GM10266 (cell line): ENCODE data around the gene PHF21B.

ENCODE experiments used
- DNase-seq: peaks from one replicate; pipeline ENCODE4 v3.0.0; 2012; ENCODE audit errors: extremely low spot score
- TF ChIP-seq, protein P1 (sequence below): IDR thresholded peaks from 2 replicates; pipeline ENCODE4 v1.5.1; 2012; ENCODE audit warnings: mild to moderate bottlenecking, low read depth; ENCODE audit not compliant: control insufficient read depth, insufficient read depth; ENCODE audit errors: missing control alignments

The PHF21B gene

GRCh38 chr22:44920183-44920582 lies 89.6 kb downstream of the PHF21B start:
- no peak for DNase-seq
- TF ChIP-seq, protein P1, sequence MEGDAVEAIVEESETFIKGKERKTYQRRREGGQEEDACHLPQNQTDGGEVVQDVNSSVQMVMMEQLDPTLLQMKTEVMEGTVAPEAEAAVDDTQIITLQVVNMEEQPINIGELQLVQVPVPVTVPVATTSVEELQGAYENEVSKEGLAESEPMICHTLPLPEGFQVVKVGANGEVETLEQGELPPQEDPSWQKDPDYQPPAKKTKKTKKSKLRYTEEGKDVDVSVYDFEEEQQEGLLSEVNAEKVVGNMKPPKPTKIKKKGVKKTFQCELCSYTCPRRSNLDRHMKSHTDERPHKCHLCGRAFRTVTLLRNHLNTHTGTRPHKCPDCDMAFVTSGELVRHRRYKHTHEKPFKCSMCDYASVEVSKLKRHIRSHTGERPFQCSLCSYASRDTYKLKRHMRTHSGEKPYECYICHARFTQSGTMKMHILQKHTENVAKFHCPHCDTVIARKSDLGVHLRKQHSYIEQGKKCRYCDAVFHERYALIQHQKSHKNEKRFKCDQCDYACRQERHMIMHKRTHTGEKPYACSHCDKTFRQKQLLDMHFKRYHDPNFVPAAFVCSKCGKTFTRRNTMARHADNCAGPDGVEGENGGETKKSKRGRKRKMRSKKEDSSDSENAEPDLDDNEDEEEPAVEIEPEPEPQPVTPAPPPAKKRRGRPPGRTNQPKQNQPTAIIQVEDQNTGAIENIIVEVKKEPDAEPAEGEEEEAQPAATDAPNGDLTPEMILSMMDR = no peak

DNA sequence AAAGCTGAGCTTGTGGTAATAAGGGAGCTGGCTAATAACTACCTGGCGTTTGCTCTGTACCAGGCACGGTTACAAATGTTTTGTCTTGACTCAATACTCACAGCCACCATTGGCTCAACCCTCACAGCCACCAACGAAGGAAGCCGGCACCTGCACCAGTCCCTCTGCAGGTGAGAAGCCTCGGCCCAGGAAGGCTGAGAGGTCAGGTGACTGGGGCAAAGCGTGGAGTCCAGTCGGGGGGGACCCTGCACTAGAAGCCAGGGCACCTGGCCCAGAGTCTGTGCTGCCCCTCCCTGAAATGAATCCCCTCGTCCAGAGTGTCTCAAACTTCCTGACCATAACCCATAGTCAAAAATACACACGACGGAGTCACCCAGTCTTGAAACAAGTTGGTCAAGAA lies 90.1 kb downstream of the PHF21B start:
- no peak for DNase-seq
- TF ChIP-seq, protein P1 = no peak

DNA sequence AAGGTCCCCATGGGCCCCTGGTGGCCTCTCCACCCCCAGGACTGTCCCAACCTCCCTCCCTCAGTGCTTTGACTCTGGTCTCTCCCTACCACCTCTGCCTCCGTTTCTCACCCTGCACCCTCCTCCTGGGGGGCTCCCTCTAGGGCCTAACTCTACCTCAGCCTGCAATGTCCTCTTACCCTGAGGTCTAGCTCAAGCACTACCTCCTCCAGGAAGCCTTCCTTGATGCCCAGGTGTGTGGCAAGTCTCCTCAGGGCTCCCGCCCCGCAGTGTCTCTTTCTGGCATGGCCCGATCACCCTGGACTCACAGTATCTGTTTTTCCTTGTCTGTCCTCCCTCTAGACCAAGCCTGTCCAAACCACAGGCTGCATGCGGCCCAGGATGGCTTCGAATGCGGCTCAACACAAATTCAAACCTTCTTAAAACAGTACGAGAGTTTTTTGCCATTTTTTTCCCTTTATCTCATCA lies 90.8 kb downstream of the PHF21B start:
- DNase-seq = no peak
- TF ChIP-seq, protein P1 = no peak

DNA sequence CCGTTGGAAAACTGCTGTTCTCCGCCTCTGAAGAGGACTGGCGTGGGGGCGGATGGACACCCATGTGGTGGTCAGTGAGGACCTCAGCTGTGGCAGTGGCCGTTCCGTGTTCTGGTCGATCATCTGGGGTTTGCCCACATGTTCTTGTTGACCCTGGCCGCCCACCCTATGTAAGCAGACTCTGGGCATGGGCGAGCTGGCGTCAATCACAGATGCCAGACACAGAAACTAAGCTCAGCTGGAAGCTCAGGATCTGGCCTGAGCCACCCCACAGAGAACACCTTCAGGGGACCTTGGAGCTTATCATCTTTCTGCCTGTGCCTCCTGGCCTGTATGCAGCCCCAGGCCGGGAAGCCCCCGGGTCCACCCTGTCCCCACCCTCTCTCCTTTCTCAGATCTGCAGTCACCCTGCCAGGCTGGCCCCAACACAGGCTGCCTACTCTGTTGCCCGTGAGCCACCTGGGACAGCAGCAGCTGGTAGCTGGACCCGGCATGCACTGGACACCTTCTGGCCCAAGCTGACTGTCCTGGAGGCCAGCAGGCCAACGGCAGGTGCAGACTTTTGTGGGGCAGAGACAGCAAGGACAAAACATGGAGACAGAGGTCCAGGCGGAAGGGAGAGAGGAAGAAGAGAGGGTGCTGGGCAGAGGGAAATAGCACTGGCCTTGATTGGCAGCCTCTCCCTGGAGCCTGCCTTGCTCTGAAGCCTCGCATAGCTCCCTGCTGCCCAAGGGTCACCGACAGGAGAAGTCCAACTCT lies 91.5 kb downstream of the PHF21B start:
- no peak for DNase-seq
- TF ChIP-seq, protein P1 = no peak

DNA sequence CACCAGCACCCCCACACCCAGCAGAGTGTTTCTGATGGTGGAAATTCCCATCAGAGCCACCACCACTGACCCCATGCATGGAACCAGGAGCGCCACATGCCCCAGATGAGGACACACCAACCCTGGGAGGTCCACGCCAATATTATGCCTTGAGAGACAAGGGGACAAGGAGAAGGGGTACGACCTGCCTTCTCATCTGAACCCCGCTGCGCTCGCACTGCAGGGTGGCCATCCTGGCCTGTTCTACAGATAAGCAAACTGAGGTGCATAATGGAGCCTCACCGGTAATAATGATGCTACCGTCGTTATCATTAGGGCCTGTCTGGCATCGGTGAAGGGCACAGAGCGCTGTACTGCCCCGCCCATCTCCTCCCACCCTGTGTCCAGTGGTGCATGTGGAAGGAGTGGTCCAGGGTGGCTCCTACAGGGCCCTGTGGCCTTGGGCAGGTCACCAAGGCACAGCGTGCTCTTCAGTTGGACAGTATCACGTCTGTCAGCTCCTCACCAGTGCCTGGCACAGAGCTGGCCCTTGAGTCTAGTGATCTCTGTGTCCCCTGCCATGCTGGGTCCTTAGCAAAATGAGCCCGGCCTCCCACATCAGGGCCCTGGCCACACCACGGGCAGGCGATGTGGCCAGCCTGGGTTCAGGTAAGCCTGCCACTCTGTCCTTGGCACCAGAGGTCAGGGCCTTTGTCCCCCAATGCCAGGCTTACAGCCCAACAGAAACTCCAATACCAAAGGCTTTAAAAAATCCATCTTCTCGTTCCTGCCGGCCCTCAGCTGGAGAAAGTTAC lies 92.2 kb downstream of the PHF21B start:
- no peak for DNase-seq
- TF ChIP-seq, protein P1 = no peak

DNA sequence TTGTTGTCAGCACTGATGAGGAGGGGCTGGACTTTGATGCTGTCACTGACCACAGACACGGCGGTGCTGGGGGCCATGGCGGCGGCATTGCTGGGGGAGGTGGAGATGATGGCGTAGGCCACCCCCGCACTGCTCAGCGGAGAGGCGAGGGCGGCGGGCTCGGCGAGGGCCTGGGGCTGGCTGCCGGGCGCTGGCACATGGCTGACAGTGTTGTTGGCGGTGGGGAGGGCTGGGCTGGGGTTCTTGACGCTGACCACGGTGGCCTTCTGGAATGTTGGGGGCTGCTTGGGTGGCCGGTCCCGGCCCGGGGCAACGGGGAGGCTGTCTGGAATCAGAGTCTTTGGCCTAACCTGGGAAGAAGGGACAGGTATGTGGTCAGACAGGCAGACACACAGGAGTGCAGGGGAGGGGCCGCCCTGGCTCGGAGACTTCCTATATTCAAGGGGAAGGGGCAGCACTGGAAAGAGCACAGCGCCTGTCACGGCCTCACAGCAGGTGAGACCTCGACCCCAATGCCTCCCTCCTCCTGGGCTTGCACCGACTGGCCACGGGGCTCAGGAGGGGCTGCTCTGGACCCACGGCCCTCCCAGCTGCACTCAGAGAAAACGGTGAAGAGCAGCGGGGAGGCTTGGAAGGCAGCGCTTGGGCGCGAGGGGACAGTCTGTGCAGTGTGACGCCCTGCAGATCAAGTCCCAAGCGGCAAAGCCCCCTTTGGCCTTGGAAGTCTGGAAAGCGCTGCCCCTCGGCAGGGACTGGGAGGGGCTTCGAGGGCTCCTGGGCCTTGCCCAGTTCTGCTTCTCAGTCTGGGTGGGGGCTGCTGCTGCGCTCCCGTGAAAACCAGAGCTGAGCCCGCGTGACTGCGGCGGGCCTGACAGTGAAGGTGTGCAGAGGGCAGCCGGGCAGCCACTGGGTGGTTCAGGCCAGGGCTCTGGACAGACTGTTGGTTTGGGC lies 93.2 kb downstream of the PHF21B start:
- no peak for DNase-seq
- TF ChIP-seq, protein P1 = no peak
